Measurements from ENCODE around the gene NYNRIN.
"Not testable (repeated sequence)": the region's sequence is repeated elsewhere in the genome, so short reads cannot be mapped to it uniquely, and the experiment has no call there.

The NYNRIN gene

GRCh38 chr14:24398653-24399446 lies at the start of gene NYNRIN:
Gene NYNRIN (plus strand): TSS chr14:24399003. CDS start chr14:24399247, 244 bp downstream.
- POLR2A ChIA-PET, result interaction anchor here (1.0 kb wide), 1 partner anchor 161 kb away, joined by 3 read pairs; no protein-coding TSS in a partner anchor

GRCh38 chr14:24349742-24350141 lies 49.1 kb upstream of the NYNRIN start:
- CTCF ChIA-PET, result interaction anchor here (0.7 to 3.9 kb wide), 5 partner anchors 11 to 86 kb away, joined by 3 to 31 read pairs (median 6); partner anchors contain the start of genes CBLN3 and KHNYN

More at GRCh38 chr14:24398653-24399446, at the start of gene NYNRIN:
- peak within 1 kb of the TSS; percentile 69 for H3K4me3 ChIP-seq (ENCODE audit: low read depth, low read length)
- CTCF ChIA-PET, result interaction anchor here (0.7 to 28.4 kb wide), 12 partner anchors 9 to 90 kb away, joined by 3 to 557 read pairs (median 4); partner anchors contain the start of genes CBLN3 and KHNYN
- no peak for DNase-seq (ENCODE audit: low read depth, low spot score)
- TF ChIP-seq CTCF (IDR thresholded peaks at IDR 0.05; ENCODE audit: insufficient read depth, low read length, missing control alignments), result no peak

GRCh38 chr14:24351517-24351916 lies 47.3 kb upstream of the NYNRIN start:
- no peak for DNase-seq (ENCODE audit: low read depth, low spot score)
- ChIA-PET CTCF (interaction anchor here (1.0 to 3.9 kb wide), 11 partner anchors 10 to 90 kb away, joined by 3 to 41 read pairs (median 5); partner anchors contain the start of genes ADCY4, CBLN3, KHNYN and NYNRIN), POLR2A (interaction anchor here (1.1 to 1.2 kb wide), 2 partner anchors 15 to 89 kb away, joined by 3 to 4 read pairs; no protein-coding TSS in a partner anchor)
- TF ChIP-seq CTCF (IDR thresholded peaks at IDR 0.05; ENCODE audit: insufficient read depth, low read length, missing control alignments), result no peak
- H3K4me3 ChIP-seq (ENCODE audit: low read depth, low read length), result no peak overlapping the region

More at GRCh38 chr14:24349742-24350141, 49.1 kb upstream of the NYNRIN start:
- DNase-seq (ENCODE audit: low read depth, low spot score), result no peak
- no peak overlapping the region for H3K4me3 ChIP-seq (ENCODE audit: low read depth, low read length)
- TF ChIP-seq CTCF (IDR thresholded peaks at IDR 0.05; ENCODE audit: insufficient read depth, low read length, missing control alignments), result no peak
- POLR2A ChIA-PET, result no interaction called here

- ChIA-PET CTCF (interaction anchor here (0.6 to 1.6 kb wide), 5 partner anchors 12 to 83 kb away, joined by 3 to 9 read pairs (median 4); partner anchors contain the start of gene CIDEB), POLR2A (interaction anchor here (1.3 kb wide), 1 partner anchor 12 kb away, joined by 4 read pairs; no protein-coding TSS in a partner anchor)
- no peak overlapping the region for H3K4me3 ChIP-seq (ENCODE audit: low read depth, low read length)
- no peak for DNase-seq (ENCODE audit: low read depth, low spot score)
- TF ChIP-seq CTCF (IDR thresholded peaks at IDR 0.05; ENCODE audit: insufficient read depth, low read length, missing control alignments), result no peak
Measured at GRCh38 chr14:24353559-24354481, 45.0 kb upstream of the NYNRIN start.

GRCh38 chr14:24354482-24354825 lies 44.3 kb upstream of the NYNRIN start:
- CTCF ChIA-PET, result interaction anchor here (0.6 to 1.6 kb wide), 5 partner anchors 11 to 82 kb away, joined by 3 to 9 read pairs (median 4); partner anchors contain the start of gene CIDEB
- POLR2A ChIA-PET; DNase-seq (ENCODE audit: low read depth, low spot score); H3K4me3 ChIP-seq (ENCODE audit: low read depth, low read length): not testable (repeated sequence)

- no peak for DNase-seq (ENCODE audit: low read depth, low spot score)
- CTCF ChIA-PET, result interaction anchor here (1.1 to 2.9 kb wide), 3 partner anchors 11 to 82 kb away, joined by 3 to 16 read pairs (median 9); no protein-coding TSS in a partner anchor
- no peak for TF ChIP-seq CTCF (IDR thresholded peaks at IDR 0.05; ENCODE audit: insufficient read depth, low read length, missing control alignments)
- no peak overlapping the region for H3K4me3 ChIP-seq (ENCODE audit: low read depth, low read length)
- POLR2A ChIA-PET, result no interaction called here
Measured at GRCh38 chr14:24355009-24355408, 43.8 kb upstream of the NYNRIN start.

Measured in AG04449 (cell line).